Prostate gland (tissue), 2 donors: ENCODE results near the gene TYK2. TPM values are rescaled to one million over a fixed set of nuclear protein-coding genes. Genes with fewer than 3 reads are reported as not detected.

Experiments used
- DNase-seq: peaks from one replicate; pipeline ENCODE4 v3.0.0-alpha.2; 2019; ENCODE audit warnings: low spot score
- H3K27ac ChIP-seq, 2 donors: fragments of 200-600 bp; sonication (generic); 2 replicates each; pipeline ENCODE4 v1.5.1; 2017 to 2019
- H3K27me3 ChIP-seq: fragments of 200-600 bp; sonication (generic); replicated peaks from 2 replicates; pipeline ENCODE4 v1.5.1; 2019; ENCODE audit not compliant: insufficient read depth
- H3K36me3 ChIP-seq, 2 donors: fragments of 200-600 bp; sonication (generic); 1 replicate in 1 of 2; 2 replicates in 1 of 2; pipeline versions ENCODE4 v1.5.1 to v1.8.1; 2017 to 2019
- H3K4me1 ChIP-seq: fragments of 200-600 bp; sonication (generic); replicated peaks from 2 replicates; pipeline ENCODE4 v1.5.1; 2019
- H3K4me3 ChIP-seq, 2 donors: fragments of 200-600 bp; sonication (generic); 2 replicates each; pipeline ENCODE4 v1.5.1; 2017 to 2019
- H3K9me3 ChIP-seq: fragments of 200-600 bp; sonication (generic); 2 replicates; pipeline ENCODE4 v1.5.1; 2017
- CTCF ChIP-seq, 4 experiments: fragments of 200-600 bp in 2 of 4; fragments of 450-650 bp in 2 of 4; sonication (generic) in 2 of 4; IDR thresholded peaks; 1 replicate in 3 of 4; 2 replicates in 1 of 4; pipeline ENCODE4 v1.5.1; 2016 to 2019; ENCODE audit warnings: antibody characterized with exemption in 4 of 4, mild to moderate bottlenecking in 2 of 4, moderate library complexity in 2 of 4
- POLR2A ChIP-seq: fragments of 450-650 bp; IDR thresholded peaks from one replicate; pipeline ENCODE4 v1.6.1; 2016; ENCODE audit warnings: antibody characterized with exemption, mild to moderate bottlenecking
- POLR2AphosphoS5 ChIP-seq: sonication (generic); formaldehyde crosslinking; IDR thresholded peaks from one replicate; pipeline ENCODE4 v1.6.1; 2017; ENCODE audit warnings: antibody characterized with exemption
- WGBS: methylation state at CpG from one replicate; pipeline ENCODE4 v1.1.5; 2018; 5-methylcytosine and 5-hydroxymethylcytosine counted together
- intact Hi-C: fragments of 100-400 bp; cut with DNase I; formaldehyde crosslinking; loops from one replicate; pipeline ENCODE4 v1.14.2; 2022
- total RNA-seq, 2 donors: library from RNA; depleted of rRNA; stranded (reverse); fragments of >200 nt; gene quantifications; one replicate each; pipeline ENCODE4 v1.1.0, GENCODE V29; 2016

The TYK2 gene
- total RNA-seq, 2 donors from 2014 or later: 90.8 to 161 TPM

GRCh38 chr19:10325732-10326131 is 54.6 kb downstream of the TYK2 start:
- Histone ChIP-seq H3K36me3 (peaks cover 15 to 65% of the 10 kb centered on the region in 2 donors), H3K27ac (no peak overlapping the region), H3K4me3 (no peak overlapping the region), H3K27me3 (no peaks in the 10 kb centered on the region), H3K9me3 (no peaks in the 10 kb centered on the region), H3K4me1 (no peaks in the 10 kb centered on the region)
- no peak for TF ChIP-seq CTCF (IDR thresholded peaks at IDR 0.05)
- no peak for TF ChIP-seq POLR2A
- TF ChIP-seq POLR2AphosphoS5: no peak
- WGBS: 94% methylated on average over 8 of the region's 8 CpGs
- no peak for DNase-seq
- intact Hi-C loops: no loop called here

- 94% methylated on average over 19 of the region's 19 CpGs for whole genome bisulfite sequencing
- no peak for TF ChIP-seq POLR2A
- no peak for TF ChIP-seq CTCF (IDR thresholded peaks at IDR 0.05)
- TF ChIP-seq POLR2AphosphoS5: no peak
- Histone ChIP-seq H3K36me3 (peaks cover 26 to 50% of the 10 kb centered on the region in 2 donors), H3K27ac (no peak overlapping the region), H3K4me1 (no peaks in the 10 kb centered on the region), H3K27me3 (no peaks in the 10 kb centered on the region), H3K9me3 (no peaks in the 10 kb centered on the region), H3K4me3 (no peak overlapping the region)
- intact Hi-C loops: no loop called here
- DNase-seq: no peak
Measured at GRCh38 chr19:10321874-10322835, 58.2 kb downstream of the TYK2 start.

- peaks cover 21 to 49% of the 10 kb centered on the region in 2 donors for H3K36me3 ChIP-seq
- H3K27ac ChIP-seq: no peak overlapping the region
- H3K4me3 ChIP-seq: no peak overlapping the region
- H3K4me1 ChIP-seq: no peaks in the 10 kb centered on the region
- TF ChIP-seq POLR2AphosphoS5: no peak
- no peak for TF ChIP-seq CTCF (IDR thresholded peaks at IDR 0.05)
- no peak for TF ChIP-seq POLR2A
- H3K9me3 ChIP-seq: no peaks in the 10 kb centered on the region
- 86% methylated on average over 9 of the region's 11 CpGs for WGBS
- H3K27me3 ChIP-seq: no peaks in the 10 kb centered on the region
- no peak for DNase-seq
- intact Hi-C loops: no loop called here
Measured at GRCh38 chr19:10321417-10321797, 59.0 kb downstream of the TYK2 start.

- WGBS: 92% methylated on average over 15 of the region's 32 CpGs
- DNase-seq: no peak
- H3K4me1 ChIP-seq: no peaks in the 10 kb centered on the region
- H3K36me3 ChIP-seq: peaks cover 21 to 43% of the 10 kb centered on the region in 2 donors
- no peak overlapping the region for H3K27ac ChIP-seq
- H3K27me3 ChIP-seq: no peaks in the 10 kb centered on the region
- no peak for TF ChIP-seq POLR2AphosphoS5
- no peak for TF ChIP-seq CTCF (IDR thresholded peaks at IDR 0.05)
- TF ChIP-seq POLR2A: no peak
- H3K4me3 ChIP-seq: no peak overlapping the region
- no peaks in the 10 kb centered on the region for H3K9me3 ChIP-seq
- intact Hi-C loops: no loop called here
Measured at GRCh38 chr19:10320602-10321416, 59.6 kb downstream of the TYK2 start.
